Measurements from ENCODE around the gene AZU1. TPM values are rescaled to one million over a fixed set of nuclear protein-coding genes. Genes with fewer than 3 reads are reported as not detected.
A peak's percentile ranks its signal among the peaks of the same experiment; 100 is the strongest.

Gene AZU1
- total RNA-seq, 2 donors from 2014 or later, result 0.26 TPM; not detected in 1

GRCh38 chr19:791567-792305 is 35.9 kb upstream of the AZU1 start:
- Histone ChIP-seq H3K9me3 (no peaks in the 10 kb centered on the region), H3K4me1 (peaks cover 9% of the 10 kb centered on the region), H3K27ac (peak overlapping the region in 3 of 4 donors; percentile 5 to 45 (median 36)), H3K27me3 (no peaks in the 10 kb centered on the region), H3K36me3 (replicated peaks in 1 of 2; ENCODE audit: insufficient read depth in 1 of 2, low read depth in 2 of 2) (no peaks in the 10 kb centered on the region), H3K4me3 (no peak overlapping the region)
- 43 to 50% methylated on average over 6 to 8 of the region's 8 CpGs for WGBS, 2 donors
- DNase-seq, result no peak
- TF ChIP-seq CTCF (IDR thresholded peaks at IDR 0.05) (no peak), POLR2A (IDR thresholded peaks at IDR 0.05) (no peak)
- intact Hi-C loops (cut with DNase I), result no loop called here
- no peak for ATAC-seq

- Histone ChIP-seq H3K27me3 (no peaks in the 10 kb centered on the region), H3K36me3 (replicated peaks in 1 of 2; ENCODE audit: insufficient read depth in 1 of 2, low read depth in 2 of 2) (no peaks in the 10 kb centered on the region), H3K27ac (peak overlapping the region in 3 of 4 donors; percentile 5 to 45 (median 36)), H3K9me3 (no peaks in the 10 kb centered on the region), H3K4me3 (no peak overlapping the region), H3K4me1 (peaks cover 9% of the 10 kb centered on the region)
- no peak for ATAC-seq
- 78 to 81% methylated on average over 10 to 14 of the region's 16 CpGs for WGBS, 2 donors
- no peak for DNase-seq
- intact Hi-C loops (cut with DNase I), result no loop called here
- TF ChIP-seq POLR2A (IDR thresholded peaks at IDR 0.05) (no peak), CTCF (IDR thresholded peaks at IDR 0.05) (no peak)
Observed at GRCh38 chr19:792306-792885, 35.2 kb upstream of the AZU1 start.

- Histone ChIP-seq H3K9me3 (no peaks in the 10 kb centered on the region), H3K36me3 (replicated peaks in 1 of 2; ENCODE audit: insufficient read depth in 1 of 2, low read depth in 2 of 2) (no peaks in the 10 kb centered on the region), H3K4me3 (no peak overlapping the region), H3K27ac (no peak overlapping the region), H3K27me3 (no peaks in the 10 kb centered on the region), H3K4me1 (peaks cover 10% of the 10 kb centered on the region)
- no peak for ATAC-seq
- WGBS, 2 donors, result 87 to 94% methylated on average over 11 to 12 of the region's 12 CpGs
- DNase-seq, result no peak
- intact Hi-C loops (cut with DNase I), result no loop called here
- TF ChIP-seq POLR2A (IDR thresholded peaks at IDR 0.05) (no peak), CTCF (IDR thresholded peaks at IDR 0.05) (no peak)
Observed at GRCh38 chr19:793806-794205, 33.8 kb upstream of the AZU1 start.

- intact Hi-C loops (cut with DNase I), result no loop called here
- 85 to 91% methylated on average over 16 to 28 of the region's 28 CpGs for WGBS, 2 donors
- ATAC-seq (no peak), DNase-seq (no peak)
- TF ChIP-seq POLR2A (IDR thresholded peaks at IDR 0.05) (no peak), CTCF (IDR thresholded peaks at IDR 0.05) (no peak)
- Histone ChIP-seq H3K4me3 (no peak overlapping the region), H3K36me3 (replicated peaks in 1 of 2; ENCODE audit: insufficient read depth in 1 of 2, low read depth in 2 of 2) (no peaks in the 10 kb centered on the region), H3K27ac (peak overlapping the region in 3 of 4 donors; percentile 3 to 87 (median 73)), H3K4me1 (peaks cover 24% of the 10 kb centered on the region), H3K27me3 (no peaks in the 10 kb centered on the region), H3K9me3 (no peaks in the 10 kb centered on the region)
Observed at GRCh38 chr19:795073-795611, 32.5 kb upstream of the AZU1 start.

All from body of pancreas (tissue), 4 donors.